Measurements from ENCODE around the gene CACNG6. TPM values are rescaled to one million over a fixed set of nuclear protein-coding genes. Genes with fewer than 3 reads are reported as not detected.

CACNG6 gene
- total RNA-seq, 1 donor from 2014 or later, result not detected

DNA sequence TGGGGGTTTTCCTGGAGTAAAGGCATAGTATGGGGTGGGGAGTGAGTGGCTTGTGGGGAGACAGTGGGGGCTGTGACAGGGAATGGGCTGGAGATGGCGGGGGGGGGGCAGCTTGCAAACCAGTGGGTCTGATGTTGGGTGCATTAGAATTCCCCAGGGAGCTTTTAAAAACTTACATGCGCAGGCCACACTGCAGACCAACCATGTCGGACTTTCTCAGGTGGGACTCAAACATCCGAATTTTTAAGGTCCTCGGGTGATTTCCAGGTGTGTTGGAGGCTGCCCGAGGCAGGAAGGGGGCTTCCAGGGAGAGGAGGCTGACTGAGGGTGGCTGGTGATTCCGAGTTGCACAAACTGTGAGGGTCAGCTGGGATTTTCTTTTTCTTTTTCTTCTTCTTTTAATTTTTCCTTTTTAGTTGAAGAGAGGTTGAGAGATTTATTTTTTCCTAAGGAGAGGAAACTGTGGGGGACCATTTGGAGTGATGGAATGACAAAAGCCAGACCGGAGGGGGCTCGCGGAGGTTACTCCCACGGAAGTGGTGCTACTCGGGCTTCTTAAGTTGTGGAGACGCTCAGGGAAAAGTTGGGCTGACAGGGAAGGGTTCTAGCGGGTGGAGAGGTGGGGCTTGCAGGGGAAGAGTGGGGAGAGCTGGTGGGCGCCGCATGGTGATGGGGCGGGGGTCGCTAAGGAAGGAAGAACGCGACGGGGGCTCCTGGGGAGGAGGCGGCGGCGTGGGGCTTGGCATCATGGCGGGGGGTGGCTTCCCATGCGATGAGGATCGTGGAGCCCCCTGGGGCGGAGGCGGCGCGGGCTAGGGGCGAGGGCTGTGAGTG lies 29.7 kb upstream of the CACNG6 start:
- TF ChIP-seq, protein P1, sequence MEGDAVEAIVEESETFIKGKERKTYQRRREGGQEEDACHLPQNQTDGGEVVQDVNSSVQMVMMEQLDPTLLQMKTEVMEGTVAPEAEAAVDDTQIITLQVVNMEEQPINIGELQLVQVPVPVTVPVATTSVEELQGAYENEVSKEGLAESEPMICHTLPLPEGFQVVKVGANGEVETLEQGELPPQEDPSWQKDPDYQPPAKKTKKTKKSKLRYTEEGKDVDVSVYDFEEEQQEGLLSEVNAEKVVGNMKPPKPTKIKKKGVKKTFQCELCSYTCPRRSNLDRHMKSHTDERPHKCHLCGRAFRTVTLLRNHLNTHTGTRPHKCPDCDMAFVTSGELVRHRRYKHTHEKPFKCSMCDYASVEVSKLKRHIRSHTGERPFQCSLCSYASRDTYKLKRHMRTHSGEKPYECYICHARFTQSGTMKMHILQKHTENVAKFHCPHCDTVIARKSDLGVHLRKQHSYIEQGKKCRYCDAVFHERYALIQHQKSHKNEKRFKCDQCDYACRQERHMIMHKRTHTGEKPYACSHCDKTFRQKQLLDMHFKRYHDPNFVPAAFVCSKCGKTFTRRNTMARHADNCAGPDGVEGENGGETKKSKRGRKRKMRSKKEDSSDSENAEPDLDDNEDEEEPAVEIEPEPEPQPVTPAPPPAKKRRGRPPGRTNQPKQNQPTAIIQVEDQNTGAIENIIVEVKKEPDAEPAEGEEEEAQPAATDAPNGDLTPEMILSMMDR (IDR thresholded peaks at IDR 0.05), result no peak
- H3K27me3 ChIP-seq, result peaks cover 13% of the 10 kb centered on the region
- intact Hi-C loops (cut with DNase I), result no loop called here

DNA sequence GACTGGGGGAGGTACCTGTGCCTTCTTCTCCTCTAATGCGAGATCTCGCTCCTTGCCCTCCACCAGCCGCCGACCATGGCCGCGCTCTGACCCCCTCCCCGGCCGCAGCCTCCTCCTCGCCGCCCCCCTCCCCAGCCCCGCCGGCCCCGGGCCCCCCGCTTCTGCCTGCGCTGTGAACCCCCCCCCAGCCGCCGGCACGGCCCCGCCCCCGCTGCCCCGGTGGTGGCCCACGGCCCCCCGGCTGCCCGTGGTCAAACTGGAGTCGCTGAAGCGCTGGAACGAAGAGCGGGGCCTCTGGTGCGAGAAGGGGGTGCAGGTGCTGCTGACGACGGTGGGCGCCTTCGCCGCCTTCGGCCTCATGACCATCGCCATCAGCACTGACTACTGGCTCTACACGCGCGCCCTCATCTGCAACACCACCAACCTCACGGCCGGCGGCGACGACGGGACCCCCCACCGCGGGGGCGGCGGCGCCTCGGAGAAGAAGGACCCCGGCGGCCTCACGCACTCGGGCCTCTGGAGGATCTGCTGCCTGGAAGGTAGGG lies 28.5 kb upstream of the CACNG6 start, which contains the start of gene CACNG8:
CACNG8 (plus strand) TSS at position 51 of the 545 bp plus-strand sequence.
- H3K27me3 ChIP-seq, result peaks cover 10% of the 10 kb centered on the region
- TF ChIP-seq, protein P1 (IDR thresholded peaks at IDR 0.05), result no peak
- DNase-seq (ENCODE audit: low spot score in 2 of 2), result no peak
- H3K9me3 ChIP-seq, result no peaks in the 10 kb centered on the region
- no peak within 1 kb of the TSS for H3K27ac ChIP-seq
- H3K36me3 ChIP-seq, result no peaks in the 10 kb centered on the region
- no peaks in the 10 kb centered on the region for H3K4me1 ChIP-seq
- no peak within 1 kb of the TSS for H3K4me3 ChIP-seq
- intact Hi-C loops (cut with DNase I), result no loop called here

More for the DNA sequence above, 29.7 kb upstream of the CACNG6 start:
- Histone ChIP-seq H3K4me1 (no peaks in the 10 kb centered on the region), H3K4me3 (no peak overlapping the region), H3K9me3 (no peaks in the 10 kb centered on the region), H3K27ac (no peak overlapping the region), H3K36me3 (no peaks in the 10 kb centered on the region)
- DNase-seq (ENCODE audit: low spot score in 2 of 2), result no peak

DNA sequence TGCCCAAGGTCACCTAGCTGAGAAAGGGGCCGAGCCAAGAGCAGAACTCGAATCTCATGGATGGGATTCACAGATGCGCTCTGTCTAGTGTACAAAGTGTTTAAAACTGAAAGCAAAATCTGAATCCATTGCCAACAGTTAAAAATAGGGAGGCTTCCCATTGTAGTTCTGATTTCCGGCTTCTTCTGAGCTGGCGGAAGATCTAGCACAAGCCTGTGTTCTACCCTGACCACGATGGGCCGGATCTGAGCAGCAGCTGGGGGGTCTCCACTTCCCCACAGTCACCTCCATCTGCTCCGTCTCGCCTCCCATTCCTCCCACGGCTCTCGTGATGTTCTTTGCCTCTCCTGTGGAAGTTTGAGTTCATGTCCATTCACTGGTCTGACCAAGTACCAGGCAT lies 26.3 kb upstream of the CACNG6 start:
- no peak overlapping the region for H3K27ac ChIP-seq
- no peaks in the 10 kb centered on the region for H3K36me3 ChIP-seq
- intact Hi-C loops (cut with DNase I), result no loop called here
- TF ChIP-seq, protein P1 (IDR thresholded peaks at IDR 0.05), result no peak
- no peak overlapping the region for H3K4me3 ChIP-seq
- no peaks in the 10 kb centered on the region for H3K4me1 ChIP-seq
- peaks cover 8% of the 10 kb centered on the region for H3K27me3 ChIP-seq
- no peak for DNase-seq (ENCODE audit: low spot score in 2 of 2)
- H3K9me3 ChIP-seq, result no peaks in the 10 kb centered on the region

DNA sequence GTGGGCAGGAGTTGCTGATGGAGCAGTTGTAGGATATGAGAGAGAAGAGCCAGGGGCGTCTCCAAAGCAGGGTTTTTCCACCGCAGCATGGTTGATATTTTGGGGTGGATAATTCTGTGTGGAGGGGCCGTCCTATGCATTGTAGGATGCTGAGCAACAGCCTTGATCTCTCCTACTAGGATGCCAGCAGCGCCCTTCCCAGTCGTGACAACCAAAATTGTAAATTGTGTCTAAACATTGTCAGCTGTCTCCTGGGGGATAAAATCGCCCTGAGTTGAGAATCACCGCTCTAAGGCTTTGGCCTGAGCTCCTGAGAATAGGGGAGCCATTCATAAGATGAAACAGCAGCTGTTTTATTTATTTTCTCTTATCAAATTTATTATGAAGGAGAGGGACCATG lies 24.5 kb upstream of the CACNG6 start:
- intact Hi-C loops (cut with DNase I), result no loop called here
- Histone ChIP-seq H3K36me3 (no peaks in the 10 kb centered on the region), H3K27me3 (peaks cover 8% of the 10 kb centered on the region), H3K4me3 (no peak overlapping the region), H3K4me1 (no peaks in the 10 kb centered on the region), H3K27ac (no peak overlapping the region), H3K9me3 (no peaks in the 10 kb centered on the region)
- DNase-seq (ENCODE audit: low spot score in 2 of 2), result no peak
- TF ChIP-seq, protein P1 (IDR thresholded peaks at IDR 0.05), result no peak

DNA sequence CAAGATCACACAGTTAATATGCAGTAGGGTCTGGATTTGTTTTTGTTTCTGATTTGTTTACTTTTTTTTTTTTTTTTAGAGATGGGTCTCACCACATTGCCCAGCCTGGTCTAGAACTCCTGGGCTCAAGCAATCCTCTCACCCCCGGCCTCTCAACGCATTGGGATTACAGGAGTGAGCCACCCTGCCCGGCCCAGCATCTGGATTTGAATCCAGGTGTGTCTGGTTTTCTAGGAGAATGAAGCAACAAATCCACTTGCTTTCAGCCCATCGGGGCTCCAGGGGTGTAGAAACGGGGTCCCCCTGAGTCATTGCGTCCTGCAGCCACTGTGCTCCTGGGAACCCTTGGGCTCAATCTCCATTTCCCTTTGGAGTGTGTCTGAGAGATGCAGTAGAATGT lies 22.1 kb upstream of the CACNG6 start:
- Histone ChIP-seq H3K9me3 (no peaks in the 10 kb centered on the region), H3K27me3 (no peaks in the 10 kb centered on the region), H3K27ac (no peak overlapping the region), H3K4me3 (no peak overlapping the region), H3K4me1 (no peaks in the 10 kb centered on the region), H3K36me3 (no peaks in the 10 kb centered on the region)
- TF ChIP-seq, protein P1 (IDR thresholded peaks at IDR 0.05), result no peak
- intact Hi-C loops (cut with DNase I), result no loop called here
- DNase-seq (ENCODE audit: low spot score in 2 of 2), result no peak

All from ascending aorta (tissue), 2 donors.